Type B pancreatic cell (in vitro differentiated cells): ENCODE data around the gene FAM240B. TPM values are rescaled to one million over a fixed set of nuclear protein-coding genes. Genes with fewer than 3 reads are reported as not detected.

ENCODE experiments used
- DNase-seq: peaks from one replicate; pipeline ENCODE4 v3.0.0; 2021; ENCODE audit warnings: mixed read lengths; ENCODE audit not compliant: unreplicated experiment; ENCODE audit errors: extremely low spot score
- H3K27ac Mint-ChIP-seq: 2 replicates; pipeline ENCODE4 v1.8.0; 2021; ENCODE audit warnings: mild to moderate bottlenecking, mixed read lengths
- H3K27me3 Mint-ChIP-seq: 2 replicates; pipeline ENCODE4 v1.8.0; 2021; ENCODE audit warnings: mixed read lengths
- H3K36me3 Mint-ChIP-seq: 2 replicates; pipeline ENCODE4 v1.8.0; 2021; ENCODE audit warnings: mixed read lengths
- H3K4me1 Mint-ChIP-seq: one replicate; pipeline ENCODE4 v1.8.0; 2021; ENCODE audit warnings: mixed read lengths; ENCODE audit not compliant: unreplicated experiment
- H3K4me3 Mint-ChIP-seq: 2 replicates; pipeline ENCODE4 v1.8.0; 2021; ENCODE audit warnings: mild to moderate bottlenecking, mixed read lengths
- H3K9me3 Mint-ChIP-seq: 2 replicates; pipeline ENCODE4 v1.8.0; 2021; ENCODE audit warnings: mixed read lengths
- total RNA-seq: library from RNA; stranded (reverse); gene quantifications from 2 replicates; pipeline ENCODE4 v1.2.1, GENCODE V29; 2021; ENCODE audit warnings: low replicate concordance
- TF ChIP-seq, protein P1 (sequence below): fragments of 200-600 bp; sonication (generic); conservative IDR thresholded peaks from 2 replicates; pipeline ENCODE4 v1.5.0; 2021; ENCODE audit warnings: antibody characterized with exemption, mild to moderate bottlenecking

Gene FAM240B
- total RNA-seq, 1 donor from 2014 or later: not detected

DNA sequence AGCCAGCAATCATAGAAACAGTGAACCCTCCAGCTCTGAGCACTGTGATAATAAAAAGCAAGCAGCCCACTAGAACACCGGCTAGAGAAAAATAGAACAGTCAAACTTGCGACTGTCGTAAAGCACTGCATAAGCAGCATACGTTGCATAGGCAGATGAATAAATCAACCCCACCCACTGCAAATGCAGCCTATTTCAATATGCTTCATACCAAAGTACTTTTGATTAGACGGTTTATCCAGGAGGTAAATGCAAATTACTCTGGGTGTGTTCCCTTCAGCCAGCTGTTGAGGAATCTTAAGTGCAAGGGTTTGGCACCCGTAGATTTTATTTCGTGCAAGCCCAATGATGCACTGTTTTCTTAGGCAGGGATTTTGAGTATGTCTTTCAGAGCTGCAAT is 67.4 kb downstream of the FAM240B start:
- no peak for DNase-seq
- no peak overlapping the region for H3K27ac Mint-ChIP-seq
- H3K4me3 Mint-ChIP-seq: no peak overlapping the region
- no peaks in the 10 kb centered on the region for H3K4me1 Mint-ChIP-seq
- H3K27me3 Mint-ChIP-seq: peaks cover 13% of the 10 kb centered on the region
- H3K9me3 Mint-ChIP-seq: no peaks in the 10 kb centered on the region
- no peaks in the 10 kb centered on the region for H3K36me3 Mint-ChIP-seq
- TF ChIP-seq, protein P1, sequence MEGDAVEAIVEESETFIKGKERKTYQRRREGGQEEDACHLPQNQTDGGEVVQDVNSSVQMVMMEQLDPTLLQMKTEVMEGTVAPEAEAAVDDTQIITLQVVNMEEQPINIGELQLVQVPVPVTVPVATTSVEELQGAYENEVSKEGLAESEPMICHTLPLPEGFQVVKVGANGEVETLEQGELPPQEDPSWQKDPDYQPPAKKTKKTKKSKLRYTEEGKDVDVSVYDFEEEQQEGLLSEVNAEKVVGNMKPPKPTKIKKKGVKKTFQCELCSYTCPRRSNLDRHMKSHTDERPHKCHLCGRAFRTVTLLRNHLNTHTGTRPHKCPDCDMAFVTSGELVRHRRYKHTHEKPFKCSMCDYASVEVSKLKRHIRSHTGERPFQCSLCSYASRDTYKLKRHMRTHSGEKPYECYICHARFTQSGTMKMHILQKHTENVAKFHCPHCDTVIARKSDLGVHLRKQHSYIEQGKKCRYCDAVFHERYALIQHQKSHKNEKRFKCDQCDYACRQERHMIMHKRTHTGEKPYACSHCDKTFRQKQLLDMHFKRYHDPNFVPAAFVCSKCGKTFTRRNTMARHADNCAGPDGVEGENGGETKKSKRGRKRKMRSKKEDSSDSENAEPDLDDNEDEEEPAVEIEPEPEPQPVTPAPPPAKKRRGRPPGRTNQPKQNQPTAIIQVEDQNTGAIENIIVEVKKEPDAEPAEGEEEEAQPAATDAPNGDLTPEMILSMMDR: no peak

DNA sequence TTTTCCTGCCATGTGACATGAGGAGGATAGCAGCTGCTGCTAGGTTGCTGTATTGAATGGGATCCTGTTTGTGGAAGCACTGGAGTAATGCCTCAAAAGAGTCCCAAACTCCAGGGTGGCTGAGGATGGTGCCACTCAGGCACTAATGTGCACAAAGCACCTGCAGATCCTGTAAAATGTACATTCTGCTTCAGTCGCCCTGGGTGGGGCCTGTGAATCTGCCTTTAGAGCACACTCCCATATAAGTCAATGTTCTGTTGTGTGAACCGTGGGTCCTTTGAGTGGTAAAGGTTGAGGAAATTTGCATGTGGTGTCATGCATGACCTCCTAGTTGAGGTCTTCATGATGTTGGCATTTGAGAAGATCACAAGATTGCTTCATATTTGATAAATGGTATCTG is 67.9 kb downstream of the FAM240B start:
- Mint-ChIP-seq H3K27me3 (peaks cover 10% of the 10 kb centered on the region), H3K4me3 (no peak overlapping the region), H3K27ac (no peak overlapping the region), H3K36me3 (no peaks in the 10 kb centered on the region), H3K4me1 (no peaks in the 10 kb centered on the region), H3K9me3 (no peaks in the 10 kb centered on the region)
- TF ChIP-seq, protein P1: no peak
- peak; percentile 22 for DNase-seq

DNA sequence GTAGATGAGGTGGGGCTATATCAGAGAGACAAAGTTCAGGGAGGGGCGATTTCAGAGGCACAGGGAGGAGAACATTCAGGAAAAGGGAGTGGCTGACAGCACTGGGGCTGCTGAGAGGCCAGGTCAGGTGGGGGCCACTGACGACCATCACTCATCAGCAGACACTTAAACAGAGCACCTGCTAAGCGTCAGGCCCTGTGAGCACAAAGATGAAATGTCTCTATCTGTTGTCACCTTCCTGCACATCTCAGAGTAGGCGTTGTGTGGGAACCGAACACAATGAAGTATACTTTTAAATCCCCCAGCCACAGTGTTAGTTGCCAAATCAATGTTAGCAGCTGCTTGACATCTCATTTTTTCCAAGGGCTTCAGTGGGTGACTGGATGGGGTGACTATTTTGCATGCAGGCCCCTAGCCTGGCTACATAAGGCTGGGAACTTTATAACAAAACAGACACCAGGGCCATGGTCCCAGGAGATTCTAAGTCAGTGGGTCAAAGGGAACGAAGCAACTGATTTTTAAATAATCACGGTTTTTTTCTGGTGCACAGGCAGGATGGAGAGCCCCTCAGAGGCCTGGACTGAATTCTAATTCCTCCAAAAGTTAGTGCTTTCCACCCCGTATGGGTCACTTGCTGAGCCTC is 68.4 kb downstream of the FAM240B start:
- TF ChIP-seq, protein P1: no peak
- Mint-ChIP-seq H3K4me1 (no peaks in the 10 kb centered on the region), H3K4me3 (no peak overlapping the region), H3K27ac (no peak overlapping the region), H3K36me3 (no peaks in the 10 kb centered on the region), H3K27me3 (peaks cover 10% of the 10 kb centered on the region), H3K9me3 (no peaks in the 10 kb centered on the region)
- DNase-seq: peak; percentile 53

DNA sequence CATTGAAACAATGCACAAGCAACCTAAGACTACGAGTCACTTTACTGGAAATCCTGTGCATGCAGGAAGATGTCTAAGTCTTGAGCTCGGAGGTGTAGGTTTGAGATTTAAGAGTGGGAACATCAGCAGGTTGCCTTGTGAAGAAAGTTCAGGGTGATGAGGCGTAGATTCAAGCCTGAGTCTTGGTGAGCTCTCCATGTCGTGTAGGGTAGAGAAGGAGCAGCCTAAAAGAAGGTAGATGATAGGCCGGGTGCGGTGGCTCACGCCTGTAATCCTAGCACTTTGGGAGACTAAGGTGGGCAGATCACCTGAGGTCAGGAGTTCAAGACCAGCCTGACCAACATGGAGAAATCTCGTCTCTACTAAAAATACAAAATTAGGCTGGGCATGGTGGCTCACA is 69.4 kb downstream of the FAM240B start:
- Mint-ChIP-seq H3K4me3 (no peak overlapping the region), H3K27me3 (peaks cover 5% of the 10 kb centered on the region), H3K27ac (no peak overlapping the region), H3K4me1 (no peaks in the 10 kb centered on the region), H3K9me3 (no peaks in the 10 kb centered on the region), H3K36me3 (no peaks in the 10 kb centered on the region)
- DNase-seq: peak; percentile 10
- TF ChIP-seq, protein P1: no peak

DNA sequence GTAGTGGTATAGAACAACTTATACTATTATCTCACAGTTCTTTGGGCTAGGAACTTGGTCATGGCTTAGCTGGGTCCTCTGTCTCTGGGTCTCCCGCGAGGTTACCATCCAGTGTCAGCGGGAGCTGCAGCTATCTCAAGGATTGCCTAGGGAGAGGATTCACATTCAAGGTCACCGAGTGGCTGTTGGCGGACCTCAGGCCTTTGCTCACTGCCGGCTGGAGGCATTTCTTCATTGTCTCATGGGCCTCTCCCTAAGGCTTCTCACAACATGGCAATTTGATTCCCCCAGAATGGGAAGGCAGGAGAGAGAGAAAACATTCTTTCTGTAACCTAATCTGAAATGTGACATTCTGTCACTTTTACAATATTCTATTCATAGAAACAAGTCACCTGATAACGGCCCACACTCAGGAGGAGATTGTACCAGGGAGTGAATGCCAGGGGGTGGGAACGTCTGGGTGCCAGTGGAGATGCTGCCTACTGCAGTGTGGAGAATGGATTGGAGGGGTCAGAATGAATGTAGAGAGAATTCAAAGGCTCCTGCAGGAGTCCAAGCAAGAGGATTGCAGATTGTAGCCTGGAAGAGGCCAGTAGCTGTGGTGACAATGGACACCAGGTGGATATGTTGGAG is 70.1 kb downstream of the FAM240B start:
- H3K36me3 Mint-ChIP-seq: no peaks in the 10 kb centered on the region
- no peaks in the 10 kb centered on the region for H3K9me3 Mint-ChIP-seq
- peaks cover 4% of the 10 kb centered on the region for H3K27me3 Mint-ChIP-seq
- TF ChIP-seq, protein P1: no peak
- no peak overlapping the region for H3K27ac Mint-ChIP-seq
- no peaks in the 10 kb centered on the region for H3K4me1 Mint-ChIP-seq
- no peak for DNase-seq
- no peak overlapping the region for H3K4me3 Mint-ChIP-seq
